K562 (cell line): Measurements from ENCODE around the gene KCND3. TPM values are rescaled to one million over a fixed set of nuclear protein-coding genes. Genes with fewer than 3 reads are reported as not detected.

ENCODE experiments used
- DEAF1 ChIP-seq: fragments of 450-650 bp; formaldehyde crosslinking; IDR thresholded peaks from 2 replicates; pipeline ENCODE4 v1.4.0; 2020; ENCODE audit warnings: mild to moderate bottlenecking, moderate library complexity
- E2F6 ChIP-seq, 2 experiments: IDR thresholded peaks; 2 replicates each; pipeline ENCODE4 v1.6.1; 2011; ENCODE audit warnings: borderline replicate concordance in 1 of 2, control low read depth in 1 of 2, low read depth in 1 of 2, low read length in 1 of 2, mild to moderate bottlenecking in 1 of 2, mixed read lengths in 1 of 2, moderate library complexity in 1 of 2; ENCODE audit not compliant: insufficient read depth in 1 of 2, insufficient read length in 1 of 2, poor library complexity in 1 of 2, severe bottlenecking in 1 of 2; ENCODE audit errors: extremely low read depth in 1 of 2
- ETV6 ChIP-seq, 3 experiments: fragments of 150-350 bp in 1 of 3; sonication (generic) in 1 of 3; formaldehyde crosslinking in 1 of 3; IDR thresholded peaks; 2 replicates each; pipeline versions ENCODE4 v1.6.1 to v1.8.0; 2014 to 2022; ENCODE audit warnings: borderline replicate concordance in 2 of 3, low read depth in 2 of 3, antibody characterized with exemption in 1 of 3, low read length in 1 of 3, mild to moderate bottlenecking in 1 of 3, missing genetic modification reagents in 1 of 3
- FOXJ3 ChIP-seq: sonication (generic); formaldehyde crosslinking; IDR thresholded peaks from 2 replicates; pipeline ENCODE4 v1.4.0; 2020; ENCODE audit warnings: mild to moderate bottlenecking, missing genetic modification reagents
- FUS ChIP-seq: fragments of 200-400 bp; formaldehyde crosslinking; optimal IDR thresholded peaks from 2 replicates; pipeline ENCODE3; 2017; ENCODE audit warnings: low read depth, low read length
- HIVEP1 ChIP-seq: fragments of 250-450 bp; sonication (Bioruptor Pico); IDR thresholded peaks from 2 replicates; pipeline ENCODE4 v1.4.0; 2020; ENCODE audit warnings: mild to moderate bottlenecking
- MXI1 ChIP-seq: IDR thresholded peaks from 2 replicates; pipeline ENCODE4 v1.6.1; 2011; ENCODE audit warnings: low read depth, mild to moderate bottlenecking, improper control_type of control experiment, low read length
- NCOA2 ChIP-seq, 2 experiments: fragments of 450-650 bp; IDR thresholded peaks; 2 replicates each; pipeline ENCODE4 v1.6.1; 2018; ENCODE audit warnings: mild to moderate bottlenecking in 2 of 2, moderate library complexity in 1 of 2; ENCODE audit not compliant: partially characterized antibody in 2 of 2
- NCOA6 ChIP-seq: fragments of 450-650 bp; IDR thresholded peaks from 2 replicates; pipeline ENCODE4 v1.6.1; 2017; ENCODE audit warnings: mild to moderate bottlenecking
- POLR2AphosphoS5 ChIP-seq: IDR thresholded peaks from 2 replicates; pipeline ENCODE4 v1.6.1; 2011; ENCODE audit warnings: mild to moderate bottlenecking, low read depth, low read length, moderate library complexity; ENCODE audit not compliant: control insufficient read depth, insufficient read depth
- PREB ChIP-seq: sonication (generic); formaldehyde crosslinking; IDR thresholded peaks from 2 replicates; pipeline ENCODE4 v1.8.1; 2023; ENCODE audit warnings: mild to moderate bottlenecking, missing genetic modification reagents
- SAP30 ChIP-seq: fragments of 200-600 bp; sonication (generic); IDR thresholded peaks from 2 replicates; pipeline ENCODE4 v1.6.1; 2012; ENCODE audit warnings: borderline replicate concordance, low read depth, mild to moderate bottlenecking, moderate library complexity, low read length, control low read depth, inconsistent platforms; ENCODE audit not compliant: insufficient read depth, poor library complexity, severe bottlenecking
- SMARCC2 ChIP-seq: fragments of 450-650 bp; IDR thresholded peaks from 2 replicates; pipeline ENCODE4 v1.6.1; 2017; ENCODE audit warnings: antibody characterized with exemption, moderate library complexity, mild to moderate bottlenecking, low read depth
- ZBTB1 ChIP-seq: sonication (generic); formaldehyde crosslinking; IDR thresholded peaks from 2 replicates; pipeline ENCODE4 v1.8.1; 2023; ENCODE audit warnings: missing genetic modification reagents, low read depth, mild to moderate bottlenecking, borderline replicate concordance
- ZBTB7A ChIP-seq: IDR thresholded peaks from 2 replicates; pipeline ENCODE4 v1.6.1; 2011; ENCODE audit warnings: low read depth, mild to moderate bottlenecking, low read length, moderate library complexity, borderline replicate concordance; ENCODE audit not compliant: control insufficient read depth
- ZFP1 ChIP-seq: fragments of 450-650 bp; formaldehyde crosslinking; IDR thresholded peaks from 2 replicates; pipeline ENCODE4 v1.4.0; 2020; ENCODE audit warnings: mild to moderate bottlenecking, mixed read lengths
- ZFP36 ChIP-seq: fragments of 150-350 bp; IDR thresholded peaks from 2 replicates; pipeline ENCODE4 v1.6.1; 2018; ENCODE audit warnings: low read length, low read depth; ENCODE audit not compliant: partially characterized antibody
- ZNF212 ChIP-seq: fragments of 450-650 bp; formaldehyde crosslinking; IDR thresholded peaks from 2 replicates; pipeline ENCODE4 v1.4.0; 2020; ENCODE audit warnings: mild to moderate bottlenecking
- ZNF3 ChIP-seq: fragments of 250-450 bp; sonication (Bioruptor Pico); IDR thresholded peaks from 2 replicates; pipeline ENCODE4 v1.5.0; 2021; ENCODE audit warnings: mild to moderate bottlenecking, moderate library complexity
- ZNF639 ChIP-seq, 2 experiments: fragments of 200-800 bp in 1 of 2; sonication (Bioruptor generic) in 1 of 2; sonication (generic) in 1 of 2; formaldehyde crosslinking in 1 of 2; IDR thresholded peaks in 1 of 2; conservative IDR thresholded peaks in 1 of 2; 2 replicates each; pipeline versions ENCODE4 v1.5.0 to v1.6.1; 2016 to 2020; ENCODE audit warnings: missing compliant biosample characterization in 1 of 2, missing genetic modification characterization in 1 of 2, missing genetic modification reagents in 1 of 2
- ZNF77 ChIP-seq: fragments of 250-450 bp; sonication (Bioruptor Pico); IDR thresholded peaks from 2 replicates; pipeline ENCODE4 v1.5.0; 2020
- polyA plus RNA-seq, 8 experiments: library from polyadenylated mRNA; depleted of rRNA in 4 of 8; stranded (reverse) in 5 of 8; unstranded in 3 of 8; fragments of >200 nt; fragmentation: Nextera tagmentation in 2 of 8; fragmentation: Illumina TruSeq in 1 of 8; extraction: Ambion mirVana in 2 of 8; extraction: Trizol in 1 of 8; gene quantifications; 2 replicates each; pipeline versions ENCODE4 v1.2.1 to v1.2.3, GENCODE V29; 2011 to 2014; ENCODE audit warnings: inconsistent platforms in 1 of 8, missing spikeins in 1 of 8
- total RNA-seq, 7 experiments: library from RNA; depleted of rRNA in 6 of 7; stranded (reverse); fragments of >200 nt in 6 of 7; fragmentation: Illumina TruSeq in 2 of 7; extraction: Trizol in 2 of 7; gene quantifications; 2 replicates each; pipeline versions ENCODE4 v1.2.1 to v1.2.3, GENCODE V29; 2011 to 2021; ENCODE audit warnings: low replicate concordance in 1 of 7

Gene KCND3
- total and polyA plus RNA-seq, 9 of the 15 experiments (the other 6 are each of a cell fraction or from before 2014, with no cell fraction given), result not detected

- no peak for TF ChIP-seq FUS
- no peak for TF ChIP-seq NCOA6
- TF ChIP-seq ETV6 (IDR thresholded peaks at IDR 0.05; ENCODE audit: borderline replicate concordance in 1 of 2, low read depth in 2 of 2, low read length in 1 of 2), result no peak
- TF ChIP-seq ETV6 (CRISPR knock-in tag; IDR thresholded peaks at IDR 0.05; ENCODE audit: borderline replicate concordance), result peak; percentile 96; the same call in 1 of the 2 replicates
- TF ChIP-seq DEAF1 (CRISPR knock-in tag), result no peak
- peak; percentile 83; the same call in 1 of the 2 replicates for TF ChIP-seq ZBTB1 (CRISPR knock-in tag)
- no peak for TF ChIP-seq PREB
- no peak for TF ChIP-seq ZNF77 (CRISPR knock-in tag)
- no peak for TF ChIP-seq ZNF212 (CRISPR knock-in tag)
- TF ChIP-seq SAP30, result peak; percentile 48
- TF ChIP-seq ZNF3 (CRISPR knock-in tag), result no peak
- TF ChIP-seq MXI1, result no peak
- TF ChIP-seq NCOA2 (IDR thresholded peaks at IDR 0.05; ENCODE audit: partially characterized antibody in 2 of 2), result no peak
- TF ChIP-seq ZBTB7A, result no peak
- no peak for TF ChIP-seq POLR2AphosphoS5
- TF ChIP-seq FOXJ3, result no peak
- TF ChIP-seq E2F6 (IDR thresholded peaks at IDR 0.05; ENCODE audit: borderline replicate concordance in 1 of 2, extremely low read depth in 1 of 2, insufficient read depth in 1 of 2, insufficient read length in 1 of 2, low read depth in 1 of 2, low read length in 1 of 2, poor library complexity in 1 of 2, severe bottlenecking in 1 of 2), result peak; percentile 93 to 94
- no peak for TF ChIP-seq ZFP1 (CRISPR knock-in tag)
- TF ChIP-seq ZFP36, result no peak
- no peak for TF ChIP-seq ZNF639 (CRISPR knock-in tag; conservative IDR thresholded peaks at IDR 0.05 in 1 of 2, IDR thresholded peaks at IDR 0.05 in 1 of 2)
- no peak for TF ChIP-seq SMARCC2
- TF ChIP-seq HIVEP1 (CRISPR knock-in tag), result no peak
Measured at GRCh38 chr1:111739194-111739924, 250.1 kb downstream of the KCND3 start, which contains the start of gene INKA2 (continued).
